Heart right ventricle (tissue), 16 donors: ENCODE data around the gene MAD1L1. TPM values are rescaled to one million over a fixed set of nuclear protein-coding genes. Genes with fewer than 3 reads are reported as not detected.

Source experiments
- ATAC-seq, 8 donors: fragments of 200-7000 bp; cut with Tn5 transposase; one replicate each; pipeline ENCODE4 v1.9.1; 2020; ENCODE audit warnings: mild to moderate bottlenecking in 8 of 8, moderate library complexity in 8 of 8, moderate number of reproducible peaks in 1 of 8
- DNase-seq, 2 donors: peaks; one replicate each; pipeline ENCODE4 v3.0.0-alpha.2; 2020
- H3K27ac ChIP-seq, 10 donors: fragments of 200-600 bp; sonication (generic) in 2 of 10; one replicate each; pipeline versions ENCODE4 v1.5.0 to v1.8.0; 2020 to 2022; ENCODE audit warnings: mild to moderate bottlenecking in 3 of 10
- H3K27me3 ChIP-seq, 7 donors: fragments of 200-600 bp; one replicate each; pipeline ENCODE4 v1.8.0; 2021 to 2022; ENCODE audit warnings: mild to moderate bottlenecking in 2 of 7
- H3K36me3 ChIP-seq, 9 donors: fragments of 200-600 bp; sonication (generic) in 1 of 9; one replicate each; pipeline versions ENCODE4 v1.5.0 to v1.8.0; 2020 to 2022; ENCODE audit warnings: mild to moderate bottlenecking in 2 of 9
- H3K4me1 ChIP-seq, 9 donors: fragments of 200-600 bp; sonication (generic) in 1 of 9; one replicate each; pipeline versions ENCODE4 v1.5.0 to v1.8.0; 2020 to 2022; ENCODE audit warnings: mild to moderate bottlenecking in 4 of 9
- H3K4me3 ChIP-seq, 10 donors: fragments of 200-600 bp; sonication (generic) in 2 of 10; one replicate each; pipeline versions ENCODE4 v1.5.0 to v1.8.0; 2020 to 2022; ENCODE audit warnings: mild to moderate bottlenecking in 7 of 10, moderate library complexity in 2 of 10
- H3K9me3 ChIP-seq, 11 donors: fragments of 200-600 bp in 10 of 11; sonication (generic) in 2 of 11; one replicate each; pipeline versions ENCODE4 v1.5.0 to v1.8.0; 2013 to 2022; ENCODE audit warnings: mild to moderate bottlenecking in 2 of 11, control low read depth in 1 of 11, moderate library complexity in 1 of 11
- CTCF ChIP-seq, 9 donors: fragments of 200-600 bp; sonication (generic) in 2 of 9; IDR thresholded peaks; one replicate each; pipeline versions ENCODE4 v1.5.0 to v1.8.0; 2021 to 2022; ENCODE audit warnings: antibody characterized with exemption in 9 of 9, mild to moderate bottlenecking in 5 of 9, moderate library complexity in 1 of 9
- WGBS, 2 donors: extraction: QIAGEN DNeasy Blood & Tissue Kit; methylation state at CpG; one replicate each; pipeline ENCODE4 v1.1.7; 2013; ENCODE audit warnings: inconsistent platforms in 1 of 2; 5-methylcytosine and 5-hydroxymethylcytosine counted together
- intact Hi-C, 10 donors: fragments of 100-400 bp; cut with DNase I; formaldehyde crosslinking; loops; one replicate each; pipeline versions ENCODE4 v1.11.1 to v1.14.2; 2022
- polyA plus RNA-seq, 2 donors: library from polyadenylated mRNA; stranded (reverse); fragments of 200-250 nt; gene quantifications; one replicate each; pipeline ENCODE4 v1.2.3, GENCODE V29; 2013
- total RNA-seq, 10 donors: library from RNA; stranded (reverse); fragmentation: NEBNext Ultra II Directional in 3 of 10; extraction: Animal tissue kit (Norgen Biotek cat#: 25700) in 3 of 10; gene quantifications; one replicate each; pipeline versions ENCODE4 v1.2.1 to v1.2.4, GENCODE V29; 2021 to 2023
- donor health status: Arrhythmogenic right ventricular cardiomyopathy.
- donor health status: ischemic (EF 13 %, LVEDD 7.1; RV severe dilation, severe dysfunction).
- donor health status: healthy with polysubstance abuse.
- donor health status: DM: no; HTN: yes; CAD: no.
- donor health status: DM: no; HTN: no; CAD: no.
- donor health status: ischemic (EF 25% LVEDD 6.9; RV normal size, moderate dysfunction).
- donor health status: ischemic (EF 25% LVEDD 5.7; RV mildly dilated, moderate dysfunction).
- donor health status: healthy.
- donor health status: DM: yes; HTN: yes; CAD: no.
- donor health status: Ischemic cardiomyopathy.
- donor health status: ischemic (EF 35%, LVEDD 5.7; RV mildly dilated, moderate dysfunction).
- donor health status: nonischemic (EF 11% LVEDD 7.7; RV severe dilation, severe dysfunction).
- donor health status: DM: yes; HTN: yes; CAD: no.
- donor health status: PGD.
- donor health status: ischemic (EF 29% LVEDD 5.4; RV normal size, mild dysfunction).
- donor health status: nonischemic (EF 23%, LVEDD 6.1; RV moderate dilation, normal function).

MAD1L1 gene
- total and polyA plus RNA-seq, 12 donors = 13.8 to 46.8 (median 20.2) TPM

GRCh38 chr7:2223321-2223720, 9.4 kb downstream of the MAD1L1 start:
- Histone ChIP-seq H3K27me3 (no peaks in the 10 kb centered on the region), H3K4me1 (peaks cover 0 to 7% (median 0%) of the 10 kb centered on the region in 9 donors), H3K9me3 (no peaks in the 10 kb centered on the region), H3K4me3 (no peak overlapping the region), H3K27ac (no peak overlapping the region), H3K36me3 (peaks cover 0 to 96% (median 15%) of the 10 kb centered on the region in 9 donors)
- TF ChIP-seq CTCF (IDR thresholded peaks at IDR 0.05) = no peak
- DNase-seq (no peak), ATAC-seq (no peak)
- intact Hi-C loops = no loop called here
- whole genome bisulfite sequencing, 2 donors = 93 to 95% methylated on average over 17 of the region's 17 CpGs

- 92 to 96% methylated on average over 22 of the region's 22 CpGs for WGBS, 2 donors
- peaks cover 0 to 95% (median 18%) of the 10 kb centered on the region in 9 donors for H3K36me3 ChIP-seq
- no peak for TF ChIP-seq CTCF (IDR thresholded peaks at IDR 0.05)
- no peak overlapping the region for H3K27ac ChIP-seq
- no peak overlapping the region for H3K4me3 ChIP-seq
- intact Hi-C loops = no loop called here
- DNase-seq = no peak
- H3K27me3 ChIP-seq = no peaks in the 10 kb centered on the region
- H3K9me3 ChIP-seq = no peaks in the 10 kb centered on the region
- no peak for ATAC-seq
- peaks cover 0 to 7% (median 0%) of the 10 kb centered on the region in 9 donors for H3K4me1 ChIP-seq
These were observed 10.2 kb downstream of the MAD1L1 start for GRCh38 chr7:2222516-2222915.

GRCh38 chr7:2220954-2221353, 11.8 kb downstream of the MAD1L1 start:
- H3K36me3 ChIP-seq = peaks cover 0 to 95% (median 28%) of the 10 kb centered on the region in 9 donors
- DNase-seq = no peak
- intact Hi-C loops = no loop called here
- H3K27me3 ChIP-seq = no peaks in the 10 kb centered on the region
- ATAC-seq = no peak
- no peak overlapping the region for H3K4me3 ChIP-seq
- H3K4me1 ChIP-seq = peaks cover 0 to 7% (median 0%) of the 10 kb centered on the region in 9 donors
- TF ChIP-seq CTCF (IDR thresholded peaks at IDR 0.05) = no peak
- H3K27ac ChIP-seq = no peak overlapping the region
- WGBS, 2 donors = 90 to 96% methylated on average over 16 to 17 of the region's 17 CpGs
- no peaks in the 10 kb centered on the region for H3K9me3 ChIP-seq

- intact Hi-C loops = no loop called here
- Histone ChIP-seq H3K9me3 (peaks cover 0 to 1% (median 0%) of the 10 kb centered on the region in 11 donors), H3K27ac (no peak overlapping the region), H3K27me3 (no peaks in the 10 kb centered on the region), H3K4me3 (no peak overlapping the region), H3K36me3 (peaks cover 0 to 95% (median 28%) of the 10 kb centered on the region in 9 donors), H3K4me1 (peaks cover 0 to 11% (median 0%) of the 10 kb centered on the region in 9 donors)
- DNase-seq (no peak), ATAC-seq (no peak)
- WGBS, 2 donors = 90 to 96% methylated on average over 16 of the region's 16 CpGs
- TF ChIP-seq CTCF (IDR thresholded peaks at IDR 0.05) = no peak
These were observed 12.2 kb downstream of the MAD1L1 start for GRCh38 chr7:2220506-2220905.
